HG02678 (cell line): ENCODE results near the gene LYRM9.
"Not testable (repeated sequence)": the region's sequence is repeated elsewhere in the genome, so short reads cannot be mapped to it uniquely, and the experiment has no call there.

Experiments used
- ATAC-seq: cut with Tn5 transposase; IDR thresholded peaks from one replicate; pipeline ENCODE4 v1.9.1; 2021; ENCODE audit warnings: mild to moderate bottlenecking, moderate library complexity; ENCODE audit not compliant: unreplicated experiment

LYRM9 gene

DNA sequence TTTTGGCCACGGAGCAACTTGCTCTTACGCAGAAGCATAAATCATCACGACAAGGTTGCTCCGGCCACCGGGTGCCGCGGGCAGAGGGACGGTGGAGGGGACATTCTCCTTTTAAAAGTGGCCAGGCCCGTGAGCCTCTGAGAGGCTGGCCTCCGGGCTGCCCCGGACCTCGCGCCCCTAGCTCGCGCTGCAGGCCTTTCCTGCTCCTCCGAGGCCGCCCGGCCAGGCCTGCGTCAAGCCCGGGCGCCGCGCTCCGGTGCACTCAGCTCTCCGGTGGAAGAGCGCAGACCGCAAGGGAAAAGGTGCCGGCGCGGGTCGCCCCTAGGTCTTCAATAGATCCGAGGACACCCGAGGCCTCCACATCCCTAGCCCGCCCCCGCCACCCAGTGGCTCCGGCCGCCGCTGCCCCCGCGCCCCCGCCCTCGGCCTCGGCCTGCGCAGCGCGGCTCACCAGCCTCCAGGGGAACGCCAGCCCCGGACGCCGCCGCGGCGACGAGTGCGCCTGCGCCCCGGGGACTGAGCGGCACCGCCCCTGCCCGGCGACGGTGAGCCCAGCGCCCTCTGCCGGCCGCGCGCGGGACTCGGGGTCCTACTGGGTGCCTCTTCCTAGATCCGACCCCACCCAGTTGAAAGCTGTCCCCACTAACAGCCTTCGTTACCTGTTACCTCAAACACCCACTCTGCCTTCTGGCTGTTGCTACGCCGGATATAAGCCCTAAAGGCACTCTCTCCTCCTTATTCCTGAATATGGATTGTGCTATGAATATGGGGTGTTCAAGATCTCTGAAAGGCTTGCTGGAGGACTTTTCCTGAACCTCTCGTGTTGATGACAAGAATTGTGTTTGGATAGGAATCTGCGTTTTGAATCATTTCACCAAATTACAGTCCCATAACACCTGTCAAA, at the start of gene LYRM9:
Gene LYRM9, minus strand, starts transcription at position 500 of the 904 bp plus-strand sequence. CDS start 10,671 bp downstream, outside the sequence.
- peak; percentile 92 for ATAC-seq

DNA sequence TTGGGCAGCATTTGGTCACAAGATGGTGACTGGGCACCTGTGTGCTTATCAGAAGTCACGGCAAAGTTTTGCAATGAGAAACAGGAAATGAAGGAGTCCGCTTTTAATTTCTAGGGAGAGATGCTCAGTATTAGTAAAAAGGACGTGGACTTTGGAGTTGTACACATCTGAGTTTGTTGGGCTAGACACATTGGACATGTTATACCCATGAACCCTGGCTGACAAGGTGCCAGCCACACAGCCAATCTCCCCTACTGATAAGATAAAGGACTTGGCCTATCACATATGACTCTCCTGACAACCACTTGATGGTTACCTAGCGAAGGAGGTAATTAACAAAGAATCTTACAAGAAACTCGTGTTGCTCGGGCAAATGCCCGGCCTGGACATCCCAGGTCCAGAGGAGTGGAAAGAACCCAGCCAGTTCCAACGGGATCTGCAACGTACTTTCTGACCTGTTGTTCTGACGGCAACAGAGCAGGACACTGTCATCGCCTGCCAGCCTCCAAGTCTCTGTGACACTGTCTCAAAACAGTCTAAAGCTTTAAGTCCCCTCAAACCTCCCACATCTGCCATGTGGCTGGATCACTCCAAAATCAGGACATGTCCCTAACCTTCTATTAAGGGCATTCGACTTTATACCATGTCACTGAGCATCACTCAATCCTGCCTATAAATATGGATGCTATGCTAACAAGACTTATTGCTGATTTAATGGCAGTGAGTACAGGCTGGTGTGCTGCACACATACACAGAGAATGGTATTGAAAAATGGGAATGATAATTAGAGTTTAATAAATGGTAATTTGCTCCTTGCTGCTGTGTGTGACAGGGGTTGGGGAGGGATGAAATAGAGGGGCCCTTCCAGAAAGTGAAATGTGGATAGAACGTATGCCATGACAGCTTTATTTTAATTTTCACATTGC, 47.6 kb upstream of the LYRM9 start:
- no peak for ATAC-seq

DNA sequence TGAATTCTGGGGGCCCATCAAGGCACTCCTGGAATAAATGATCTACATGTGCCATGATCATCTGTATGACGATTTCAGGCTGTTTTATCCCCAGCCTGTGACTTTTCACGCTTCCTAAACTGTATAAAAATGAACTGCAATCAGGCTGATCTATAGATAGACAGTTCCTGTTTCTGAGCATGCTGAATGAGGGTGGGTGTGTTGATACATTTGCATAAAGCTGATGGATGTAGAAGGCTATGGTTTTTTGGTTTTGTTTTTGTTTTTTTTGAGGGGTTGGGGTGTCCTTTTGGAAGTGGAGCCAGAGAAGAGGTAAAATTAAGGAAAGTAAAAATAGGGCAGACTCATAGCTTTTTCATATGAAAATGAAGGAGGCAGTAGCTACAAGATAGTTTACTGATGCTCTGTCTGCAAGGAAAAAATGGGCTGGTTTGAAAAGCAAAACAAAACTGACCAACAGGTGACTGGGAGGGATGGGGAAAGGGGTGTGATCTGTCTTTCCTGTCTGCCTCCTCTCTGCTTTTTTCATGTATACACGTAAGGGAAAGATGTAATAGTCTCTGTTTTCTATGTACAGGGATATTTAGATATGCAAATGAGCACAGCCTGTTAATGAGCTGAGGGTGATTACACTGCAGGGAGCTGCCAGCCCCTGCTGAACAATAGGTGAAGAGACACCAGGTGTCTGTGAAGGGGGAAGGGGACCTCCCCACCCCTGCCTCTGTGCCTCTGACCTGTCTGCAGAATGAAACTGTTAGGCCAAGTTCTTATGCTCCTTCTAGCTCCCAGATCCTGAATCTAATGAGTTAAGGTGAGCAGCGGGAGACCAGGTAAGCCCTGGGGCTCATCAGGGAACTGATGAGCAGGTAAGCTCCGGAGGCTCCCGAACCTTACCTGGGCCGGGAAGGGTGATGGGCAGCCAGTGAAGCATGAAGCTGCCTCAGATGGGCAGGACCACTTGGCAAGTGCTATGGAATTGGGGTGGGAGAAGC, 46.6 kb upstream of the LYRM9 start:
- no peak for ATAC-seq

DNA sequence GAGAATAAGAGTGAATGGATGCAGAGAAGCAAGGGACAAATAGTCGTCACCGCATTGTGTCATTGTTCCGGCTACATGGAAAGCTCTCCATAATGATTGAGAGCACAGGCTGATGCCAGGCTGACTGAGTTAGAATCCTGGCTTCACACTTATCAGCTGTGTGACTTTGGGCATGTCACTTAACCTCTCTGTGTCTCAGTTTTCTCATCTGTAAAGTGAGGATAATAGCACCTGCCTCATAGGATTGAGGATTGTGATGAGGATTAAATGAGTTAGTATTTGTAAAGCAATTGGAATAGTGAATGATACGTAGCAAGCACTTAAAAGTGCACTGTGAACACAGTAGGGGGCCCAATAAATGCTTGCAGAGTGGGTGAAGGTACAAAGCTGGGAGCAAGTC, 45.7 kb upstream of the LYRM9 start:
- no peak for ATAC-seq

DNA sequence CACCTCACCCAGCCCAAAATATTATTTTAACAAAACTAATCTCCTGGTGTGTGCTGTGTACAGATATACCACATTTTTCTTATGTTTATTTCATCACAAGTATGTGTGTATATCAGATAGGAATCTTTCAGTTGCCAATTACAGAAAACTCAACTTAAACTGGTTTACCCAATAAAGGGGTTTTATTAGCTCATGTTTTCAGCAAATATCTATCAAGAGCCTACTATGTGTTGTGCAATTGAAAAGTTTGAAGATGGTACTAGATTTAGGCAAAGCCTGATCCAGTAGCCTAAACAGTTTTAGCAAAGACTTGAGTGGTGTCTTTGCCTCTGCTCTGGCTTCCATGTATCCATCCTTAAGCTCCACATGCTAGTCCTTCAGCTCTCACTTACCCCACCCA, 45.1 kb upstream of the LYRM9 start:
- ATAC-seq = no peak

DNA sequence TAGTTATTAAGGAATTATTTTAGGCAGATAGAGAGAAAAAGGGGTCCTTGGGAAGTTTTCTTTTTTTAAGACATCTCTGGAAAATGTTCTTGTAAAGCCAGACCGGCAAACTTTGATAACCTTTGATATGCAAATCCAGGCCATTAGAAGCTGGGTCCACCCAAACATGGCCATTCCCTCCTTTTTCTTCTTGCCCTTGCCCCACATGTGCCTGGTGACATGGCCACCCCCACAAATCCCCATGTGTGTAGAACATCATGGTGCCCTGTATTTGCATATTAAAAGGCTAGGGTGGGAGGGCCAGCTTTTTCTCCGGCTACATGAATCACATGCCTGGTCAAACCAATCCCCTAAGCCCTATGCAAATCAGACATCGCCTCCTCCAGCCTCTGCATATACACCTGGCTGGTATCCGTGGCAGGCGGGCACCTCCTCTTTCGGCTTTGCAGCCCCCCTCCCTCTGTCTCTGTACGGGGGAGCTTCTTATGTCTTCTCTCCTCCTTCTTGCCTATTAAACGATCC, 43.9 kb upstream of the LYRM9 start:
- no peak for ATAC-seq

DNA sequence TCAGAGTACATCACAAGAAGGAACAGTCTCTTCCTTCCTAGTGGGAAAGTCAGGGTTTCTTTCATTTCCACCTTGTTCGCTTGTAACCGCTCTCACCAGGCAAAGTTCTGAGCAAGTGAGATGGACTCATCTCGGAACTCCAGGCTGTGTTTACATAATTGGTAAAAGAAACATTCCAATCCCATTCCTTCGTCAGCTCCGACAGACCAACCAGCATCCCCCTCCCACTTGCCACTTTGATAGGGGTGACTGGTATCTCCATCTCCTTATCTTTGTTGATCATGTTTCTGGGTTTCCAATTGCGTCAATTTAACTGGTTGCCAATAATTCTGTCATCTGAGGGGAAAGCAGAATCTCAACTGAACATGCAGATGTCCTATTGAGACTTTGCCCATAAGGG, 36.8 kb upstream of the LYRM9 start:
- ATAC-seq = no peak

DNA sequence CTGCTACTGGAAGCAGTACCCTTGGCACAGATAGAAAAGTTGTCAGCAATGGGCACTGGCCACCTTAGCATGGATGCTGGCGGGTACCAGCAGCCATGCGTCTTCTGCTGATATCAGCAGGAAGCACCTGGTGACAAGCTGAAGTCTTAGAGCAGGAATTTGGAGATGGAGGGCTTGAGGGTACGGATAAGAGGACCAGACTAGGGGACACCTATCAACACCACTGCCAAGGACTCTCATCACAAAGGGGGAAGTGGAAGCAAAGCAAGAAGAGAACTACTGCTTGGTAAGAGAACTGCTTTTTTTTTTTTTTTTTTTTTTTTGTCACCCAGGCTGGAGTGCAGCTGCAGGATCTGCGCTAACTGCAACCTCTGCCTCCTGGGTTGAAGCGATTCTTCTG, 35.4 kb upstream of the LYRM9 start:
- no peak for ATAC-seq

DNA sequence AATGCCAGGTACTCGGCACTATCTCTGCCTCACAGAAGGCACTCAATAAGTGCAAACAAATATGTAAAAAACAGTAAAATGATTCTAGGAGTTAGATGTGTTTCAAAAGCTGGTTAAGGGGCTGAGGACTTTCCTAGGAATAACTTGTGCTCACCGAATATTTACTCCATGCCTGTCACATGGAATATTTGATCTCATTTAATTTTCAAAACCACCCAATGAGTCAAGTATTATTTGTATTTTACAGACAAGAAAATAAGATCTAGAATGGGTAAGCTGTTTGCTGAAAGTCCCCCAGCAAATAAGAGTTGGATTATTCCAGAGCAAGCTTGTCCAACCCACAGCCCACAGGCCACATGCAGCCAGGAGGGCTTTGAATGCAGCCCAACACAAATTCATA, 34.6 kb upstream of the LYRM9 start:
- no peak for ATAC-seq

DNA sequence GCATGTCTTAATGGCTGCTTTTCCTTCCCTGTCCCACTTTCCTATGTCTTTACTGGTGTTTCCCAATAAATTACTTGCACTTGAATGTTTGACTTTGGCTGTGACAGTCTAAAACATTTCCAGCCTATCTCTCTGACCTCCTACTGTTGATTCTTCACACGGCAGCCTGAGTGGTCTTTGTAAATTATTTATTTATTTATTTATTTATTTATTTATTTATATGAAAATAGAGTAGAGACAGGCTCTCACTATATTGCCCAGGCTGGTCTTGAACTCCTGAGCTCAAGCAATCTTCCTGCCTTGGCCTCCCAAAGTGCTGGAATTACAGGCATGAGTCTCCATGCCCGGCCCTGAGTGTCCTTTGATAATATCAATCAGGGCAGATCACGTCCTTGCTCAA, 28.4 kb upstream of the LYRM9 start:
- no peak for ATAC-seq

DNA sequence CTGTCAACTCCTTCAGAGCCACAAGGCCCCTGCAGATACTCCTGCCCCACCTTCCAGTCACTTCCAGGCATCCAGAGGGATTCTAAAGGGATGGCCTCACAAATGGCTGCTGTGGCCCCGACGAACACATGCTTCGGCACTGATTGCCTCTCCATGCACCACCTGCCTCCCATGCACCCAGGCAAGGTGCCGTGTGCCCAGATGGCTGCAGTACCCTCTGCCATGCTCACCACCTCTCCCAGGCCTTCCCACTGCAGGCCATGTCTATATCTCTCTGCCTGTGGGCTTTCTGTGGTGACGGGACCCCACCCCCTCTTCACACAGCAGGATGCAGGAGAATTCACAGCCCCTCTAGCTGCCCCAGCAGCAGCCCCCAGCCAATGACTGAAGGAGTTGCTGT, 27.9 kb upstream of the LYRM9 start:
- ATAC-seq = no peak

DNA sequence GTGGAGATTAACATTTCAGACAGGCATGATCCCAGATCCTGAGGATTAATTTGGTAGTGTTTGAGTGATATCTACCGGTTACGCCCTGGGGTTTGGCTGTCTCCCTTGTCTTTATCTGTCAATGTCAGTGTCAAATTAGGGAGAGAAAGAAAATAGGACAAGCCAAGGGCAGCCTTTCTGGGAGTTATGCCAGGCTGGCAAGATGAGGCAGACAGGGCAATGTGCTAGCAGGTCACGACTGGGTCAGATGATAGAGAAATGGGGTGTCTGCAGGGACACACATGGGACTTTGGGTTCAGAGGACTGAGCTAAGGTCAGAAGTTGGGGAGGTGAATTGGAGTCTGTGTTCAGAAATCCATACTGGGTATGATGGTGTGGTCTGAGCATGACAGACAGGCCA, 27.4 kb upstream of the LYRM9 start:
- ATAC-seq = no peak

DNA sequence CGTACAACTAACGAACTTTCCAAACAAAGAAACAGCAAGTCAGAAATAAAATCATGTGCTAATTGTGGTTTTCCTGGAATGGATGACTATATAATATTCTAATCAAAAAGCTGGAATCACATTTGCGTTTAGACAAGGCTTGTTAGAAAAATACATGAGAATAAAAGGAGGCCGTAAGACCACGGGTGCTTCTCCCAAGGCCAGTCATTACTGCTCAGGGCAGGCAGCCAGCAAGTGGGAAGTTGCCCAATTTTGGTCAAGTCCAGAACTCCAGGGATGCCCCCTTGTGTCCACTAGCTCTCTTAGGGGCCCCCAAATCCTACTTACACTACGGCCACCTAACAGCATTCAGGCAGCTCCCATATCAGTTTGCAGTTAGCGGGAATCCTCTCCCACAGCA, 25.9 kb upstream of the LYRM9 start:
- ATAC-seq = no peak

DNA sequence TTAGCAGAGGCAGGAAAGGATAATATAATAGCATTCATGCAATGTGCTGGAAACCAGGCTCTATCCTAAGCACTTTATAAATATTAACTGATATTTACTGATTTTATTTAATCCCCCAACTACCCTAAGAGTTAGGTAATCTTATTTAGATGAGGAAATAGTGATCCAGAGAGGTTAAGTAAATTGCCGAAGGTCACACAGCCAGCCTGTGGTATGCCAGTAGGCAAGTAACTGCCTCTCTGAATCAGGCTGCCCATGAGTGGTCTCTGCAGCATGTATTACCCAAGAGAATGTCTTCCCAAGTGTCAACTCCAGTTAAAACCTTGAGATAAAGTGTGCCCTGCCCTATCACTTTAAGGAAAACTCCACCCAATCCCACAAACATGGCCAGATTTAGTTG, 25.3 kb upstream of the LYRM9 start:
- no peak for ATAC-seq

DNA sequence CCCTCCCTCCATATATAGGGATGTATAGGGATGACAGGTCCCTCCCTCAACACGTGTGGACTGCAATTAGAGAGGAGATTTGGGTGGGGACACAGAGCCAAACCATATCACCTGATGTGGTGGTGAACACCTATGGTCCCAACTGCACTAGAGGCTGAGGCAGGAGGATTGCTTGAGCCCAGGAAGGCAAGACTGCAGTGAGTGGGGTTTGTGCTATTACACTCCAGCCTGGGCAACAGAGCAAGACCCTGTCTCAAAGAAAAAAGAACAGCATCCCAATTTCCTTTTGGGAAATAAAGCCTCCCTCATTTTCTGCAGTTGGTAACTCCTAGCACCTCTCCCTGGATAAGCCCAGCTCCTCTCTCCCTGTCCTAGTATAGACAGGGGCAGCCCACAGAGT, 23.8 kb upstream of the LYRM9 start:
- no peak for ATAC-seq

DNA sequence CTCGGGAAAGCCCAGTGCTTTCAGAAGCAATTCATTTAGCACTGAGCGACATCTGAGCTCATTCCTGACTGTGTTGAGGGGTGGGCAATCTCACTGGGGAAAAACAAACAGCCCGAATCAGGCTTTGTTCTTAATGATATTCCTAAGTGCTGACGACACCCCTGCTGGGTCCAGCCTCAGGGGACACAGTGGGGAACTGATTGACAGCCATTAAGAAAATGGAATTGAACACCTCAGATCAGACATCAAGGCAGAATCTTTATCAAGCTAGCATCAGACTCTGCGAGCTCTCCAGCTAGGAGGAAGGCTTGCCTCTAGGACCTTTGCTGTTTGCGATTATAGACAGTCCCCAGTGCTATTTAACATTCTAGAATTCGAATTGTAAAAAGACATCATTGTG, 22.5 kb upstream of the LYRM9 start:
- ATAC-seq = no peak

DNA sequence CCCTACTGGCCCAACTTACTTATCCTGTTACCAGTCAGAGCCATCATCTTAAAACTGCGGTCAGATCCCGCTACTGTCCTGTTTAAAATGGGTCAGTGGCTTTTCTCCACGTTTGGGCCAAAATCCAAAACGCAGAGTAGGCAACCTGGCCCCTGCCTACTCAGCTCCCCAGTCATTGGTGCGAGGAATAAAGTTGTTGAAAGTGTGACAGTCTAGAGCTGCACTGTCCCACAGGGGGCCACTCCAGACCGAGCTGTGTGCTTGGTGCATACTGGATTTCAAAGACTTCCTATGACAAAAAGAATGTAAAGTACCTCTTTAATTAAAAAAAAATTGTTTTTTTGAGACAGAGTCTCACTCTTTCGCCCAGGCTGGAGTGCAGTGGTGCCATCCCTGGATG, 21.2 kb upstream of the LYRM9 start:
- ATAC-seq = no peak

DNA sequence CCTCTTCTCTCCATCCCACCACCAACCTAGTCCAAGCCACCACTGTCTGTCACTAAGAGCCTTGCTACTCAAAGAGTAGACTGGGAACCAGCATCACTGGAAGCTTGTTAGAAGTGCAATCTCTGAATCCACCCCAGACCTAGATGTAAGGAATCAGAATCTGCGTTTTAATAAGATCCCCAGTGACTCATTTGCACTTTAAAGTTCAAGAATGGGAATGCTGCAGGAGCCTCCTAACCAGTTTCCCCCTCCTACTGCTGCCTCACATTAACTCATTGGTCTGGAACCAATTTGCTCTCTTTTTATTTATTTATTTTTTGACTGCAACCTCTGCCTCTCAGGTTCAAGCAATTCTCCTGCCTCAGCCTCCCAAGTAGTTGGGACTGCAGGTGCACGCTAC, 19.8 kb upstream of the LYRM9 start:
- no peak for ATAC-seq

DNA sequence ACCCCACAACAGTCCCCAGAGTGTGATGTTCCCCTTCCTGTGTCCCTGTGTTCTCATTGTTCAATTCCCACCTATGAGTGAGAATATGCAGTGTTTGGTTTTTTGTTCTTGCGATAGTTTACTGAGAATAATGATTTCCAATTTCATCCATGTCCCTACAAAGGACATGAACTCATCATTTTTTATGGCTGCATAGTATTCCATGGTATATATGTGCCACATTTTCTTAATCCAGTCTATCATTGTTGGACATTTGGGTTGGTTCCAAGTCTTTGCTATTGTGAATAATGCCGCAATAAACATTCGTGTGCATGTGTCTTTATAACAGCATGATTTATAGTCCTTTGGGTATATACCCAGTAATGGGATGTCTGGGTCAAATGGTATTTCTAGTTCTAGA, 19.1 kb upstream of the LYRM9 start:
- ATAC-seq = not testable (repeated sequence)

DNA sequence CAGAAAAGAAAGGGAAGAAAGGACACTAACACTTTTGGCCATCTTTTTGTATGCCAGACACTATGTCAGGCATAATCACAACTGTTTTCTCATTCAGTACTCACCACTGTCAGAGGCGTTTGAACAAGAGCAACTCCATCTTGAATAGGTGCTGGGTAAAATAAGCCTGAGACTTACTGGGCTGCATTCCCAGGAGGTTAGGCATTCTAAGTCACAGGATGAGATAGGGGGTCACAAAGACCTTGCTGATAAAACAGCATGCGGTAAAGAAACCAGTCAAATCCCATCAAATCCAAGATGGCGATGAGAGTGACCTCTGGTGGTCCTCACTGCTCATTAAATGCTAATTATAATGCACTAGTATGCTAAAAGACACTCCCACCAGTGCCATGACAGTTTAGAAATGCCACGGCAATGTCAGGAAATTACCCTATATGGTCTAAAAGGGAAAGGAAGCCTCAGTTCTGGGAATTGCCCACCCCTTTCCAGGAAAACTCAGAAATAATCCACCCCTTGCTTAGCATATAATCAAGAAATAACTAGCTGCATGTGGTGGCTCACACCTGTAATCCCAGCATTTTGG, 14.9 kb upstream of the LYRM9 start:
- ATAC-seq = no peak
